GM12801 (cell line): ENCODE measurements around the gene MSH3.

Experiments
- TF ChIP-seq, protein P1 (sequence below): IDR thresholded peaks from one replicate; pipeline ENCODE4 v1.5.1; 2011; ENCODE audit warnings: control low read depth; ENCODE audit not compliant: insufficient read length; ENCODE audit errors: extremely low read depth

Gene MSH3

DNA sequence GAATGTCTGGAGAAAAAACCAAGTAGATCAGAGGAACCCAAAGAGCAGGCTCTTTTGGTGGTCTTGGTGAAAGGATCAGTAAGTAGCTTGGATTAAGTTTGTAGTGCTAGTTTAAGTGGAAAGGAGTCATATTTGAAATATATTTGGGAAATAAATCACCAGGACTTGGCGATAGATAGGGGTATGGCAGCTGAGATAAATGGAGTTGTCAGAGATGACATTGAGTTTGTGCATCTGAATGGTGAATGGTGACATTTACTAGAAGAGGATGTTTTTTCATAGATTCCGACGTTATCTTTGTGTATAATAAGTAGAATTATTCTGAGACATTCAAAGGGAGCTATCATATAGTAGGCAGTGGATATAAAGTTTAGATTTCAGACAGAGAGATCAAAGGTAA lies 162.1 kb downstream of the MSH3 start:
- TF ChIP-seq, protein P1, sequence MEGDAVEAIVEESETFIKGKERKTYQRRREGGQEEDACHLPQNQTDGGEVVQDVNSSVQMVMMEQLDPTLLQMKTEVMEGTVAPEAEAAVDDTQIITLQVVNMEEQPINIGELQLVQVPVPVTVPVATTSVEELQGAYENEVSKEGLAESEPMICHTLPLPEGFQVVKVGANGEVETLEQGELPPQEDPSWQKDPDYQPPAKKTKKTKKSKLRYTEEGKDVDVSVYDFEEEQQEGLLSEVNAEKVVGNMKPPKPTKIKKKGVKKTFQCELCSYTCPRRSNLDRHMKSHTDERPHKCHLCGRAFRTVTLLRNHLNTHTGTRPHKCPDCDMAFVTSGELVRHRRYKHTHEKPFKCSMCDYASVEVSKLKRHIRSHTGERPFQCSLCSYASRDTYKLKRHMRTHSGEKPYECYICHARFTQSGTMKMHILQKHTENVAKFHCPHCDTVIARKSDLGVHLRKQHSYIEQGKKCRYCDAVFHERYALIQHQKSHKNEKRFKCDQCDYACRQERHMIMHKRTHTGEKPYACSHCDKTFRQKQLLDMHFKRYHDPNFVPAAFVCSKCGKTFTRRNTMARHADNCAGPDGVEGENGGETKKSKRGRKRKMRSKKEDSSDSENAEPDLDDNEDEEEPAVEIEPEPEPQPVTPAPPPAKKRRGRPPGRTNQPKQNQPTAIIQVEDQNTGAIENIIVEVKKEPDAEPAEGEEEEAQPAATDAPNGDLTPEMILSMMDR, result no peak

DNA sequence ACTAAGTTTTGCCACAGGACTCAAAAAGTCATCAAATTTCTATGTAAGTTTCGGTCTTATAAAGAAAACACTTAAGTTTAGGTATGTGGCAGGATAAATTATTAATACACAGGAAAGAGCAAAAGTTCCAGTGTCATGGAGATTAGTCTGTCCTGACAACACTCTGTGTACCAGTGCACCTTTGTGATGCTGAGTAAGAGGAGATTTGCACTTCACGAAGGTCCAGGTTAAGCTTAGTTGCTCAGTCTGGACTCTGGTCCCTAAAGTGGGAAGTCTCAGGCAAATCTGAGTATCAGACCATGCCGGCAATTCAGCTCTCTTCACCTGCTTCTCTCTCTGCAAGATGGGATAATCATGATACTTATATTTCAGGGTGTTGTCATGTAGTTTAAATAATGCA lies 166.2 kb downstream of the MSH3 start:
- TF ChIP-seq, protein P1, result no peak

DNA sequence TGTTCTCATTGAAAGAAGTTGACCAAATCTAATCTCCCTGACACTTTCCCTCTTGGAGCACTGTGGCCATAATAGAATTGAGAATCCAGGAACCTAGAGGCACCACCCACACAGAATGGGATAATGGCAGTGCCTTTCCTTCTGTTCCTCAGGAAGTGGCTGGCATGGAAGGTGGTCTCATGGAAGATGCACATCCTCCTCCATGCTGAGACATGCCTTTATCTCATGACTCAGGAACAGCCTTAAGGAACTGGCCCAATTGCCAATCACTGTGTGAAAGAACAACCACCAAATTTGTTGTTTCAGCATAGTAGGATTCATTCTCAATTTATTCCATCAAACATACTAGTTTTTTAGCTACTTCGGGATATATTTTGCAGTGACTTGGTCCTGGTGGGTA lies 168.2 kb downstream of the MSH3 start:
- TF ChIP-seq, protein P1, result no peak

DNA sequence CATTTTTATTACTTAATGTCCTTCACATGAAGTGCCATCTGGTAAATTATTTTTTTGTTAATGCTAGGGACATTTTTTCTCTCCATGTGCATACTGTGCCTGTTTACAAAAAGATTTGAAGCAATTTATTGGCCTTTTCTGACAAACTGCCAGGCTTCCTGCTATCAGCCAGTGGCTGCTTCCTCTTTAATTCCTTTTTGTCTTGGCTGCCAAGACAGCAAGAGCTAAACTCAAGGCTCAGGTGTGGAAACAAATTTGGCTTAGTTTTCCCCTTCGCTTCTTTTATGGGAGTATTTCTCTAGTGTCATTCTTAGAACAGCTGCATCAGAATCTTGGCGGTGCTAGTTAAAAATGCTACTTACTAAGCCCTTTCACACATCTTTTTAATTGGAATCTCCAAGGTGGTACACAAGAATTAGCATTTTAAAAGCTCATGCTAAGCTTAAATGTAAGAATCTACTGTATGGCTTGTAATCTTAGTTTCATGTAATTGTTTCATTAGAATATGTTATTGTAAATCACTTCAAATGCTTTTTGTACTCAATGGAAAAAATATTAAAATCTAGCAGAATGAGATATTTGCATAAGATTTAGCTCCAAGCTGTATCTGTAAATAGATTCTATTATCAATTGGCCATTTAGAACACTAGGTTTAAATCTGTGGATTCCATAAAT lies 171.5 kb downstream of the MSH3 start:
- TF ChIP-seq, protein P1, result no peak

DNA sequence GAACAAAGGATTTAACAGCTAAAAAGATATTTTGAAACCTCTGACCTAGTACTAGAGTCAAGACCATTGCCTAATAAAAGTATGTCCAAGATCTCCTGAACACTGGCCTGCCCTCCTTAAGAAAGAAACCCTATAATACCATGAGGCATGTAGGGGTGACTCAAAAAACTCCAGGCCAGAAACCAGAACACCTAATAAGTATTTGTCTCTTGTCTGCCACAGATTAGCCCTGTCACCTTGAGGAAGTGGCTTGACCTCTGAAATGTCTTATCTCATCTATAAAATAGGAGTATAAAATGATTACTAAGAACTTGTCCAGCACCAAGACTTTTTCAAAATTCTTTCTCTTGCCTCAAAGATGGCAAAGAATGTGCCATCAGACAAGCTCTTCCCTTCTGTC lies 180.3 kb downstream of the MSH3 start:
- TF ChIP-seq, protein P1, result no peak

DNA sequence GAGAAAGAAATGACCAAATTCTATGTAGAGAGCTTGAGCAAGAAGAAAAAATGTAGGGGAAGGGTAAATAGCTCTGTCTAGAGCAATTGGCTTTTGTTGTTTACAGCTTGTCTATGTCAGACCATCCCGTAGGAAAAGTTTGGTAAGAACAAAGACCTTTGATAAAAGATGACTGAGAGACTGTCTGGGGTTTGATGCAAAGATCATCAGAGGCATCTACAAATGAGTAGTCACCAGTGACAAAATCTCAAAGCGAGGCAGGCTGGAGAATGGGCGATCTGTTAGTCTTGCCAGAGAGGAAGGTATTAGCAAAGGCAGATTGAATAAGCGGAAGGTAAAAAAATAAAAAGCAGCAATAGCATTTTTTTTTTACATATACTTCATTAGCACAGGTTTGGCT lies 180.7 kb downstream of the MSH3 start:
- TF ChIP-seq, protein P1, result no peak

DNA sequence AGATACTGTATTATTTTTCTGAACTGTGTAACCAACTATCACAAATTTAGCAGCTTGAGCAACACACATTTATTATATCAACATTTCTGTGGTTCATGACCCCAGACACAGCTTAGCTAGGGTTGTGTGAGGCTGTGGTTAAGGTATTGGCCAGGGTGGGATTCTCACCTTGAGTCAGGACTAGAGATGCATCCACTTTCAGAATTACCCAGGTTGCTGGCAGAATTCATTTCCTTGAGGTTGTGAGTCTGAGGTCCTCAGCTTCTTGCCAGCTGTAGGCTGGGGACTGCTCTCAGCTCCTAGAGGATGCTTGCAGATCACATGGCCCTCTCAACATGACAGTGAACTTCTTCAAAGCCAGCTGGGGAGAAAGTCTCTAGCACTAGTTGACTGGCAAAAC lies 183.2 kb downstream of the MSH3 start:
- TF ChIP-seq, protein P1, result no peak
